Activated T-cell treated with anti-CD3 and anti-CD28 coated beads for 1 hour (primary cell): Measurements from ENCODE around the gene PHC2.

Experiments
- DNase-seq: peaks from one replicate; pipeline ENCODE4 v3.0.0-alpha.2; 2020; ENCODE audit warnings: low read depth

The PHC2 gene

GRCh38 chr1:33289858-33290154, 141.1 kb downstream of the PHC2 start:
- DNase-seq = no peak

- DNase-seq = no peak
These were observed 141.7 kb downstream of the PHC2 start for GRCh38 chr1:33288976-33289857.

- DNase-seq = no peak
These were observed 143.6 kb downstream of the PHC2 start for GRCh38 chr1:33287317-33287716.

- DNase-seq = no peak
These were observed 144.3 kb downstream of the PHC2 start for GRCh38 chr1:33286451-33287185.

- no peak for DNase-seq
These were observed 146.8 kb downstream of the PHC2 start for GRCh38 chr1:33284049-33284448.

- no peak for DNase-seq
These were observed 148.1 kb downstream of the PHC2 start for GRCh38 chr1:33282791-33283190.

- no peak for DNase-seq
These were observed 149.2 kb downstream of the PHC2 start for GRCh38 chr1:33281554-33282303.

GRCh38 chr1:33280091-33280661, 150.7 kb downstream of the PHC2 start:
- DNase-seq = no peak

- DNase-seq = no peak
These were observed 153.3 kb downstream of the PHC2 start for GRCh38 chr1:33277488-33278084.

GRCh38 chr1:33276573-33277298, 154.2 kb downstream of the PHC2 start:
- no peak for DNase-seq

GRCh38 chr1:33275706-33276572, 155.0 kb downstream of the PHC2 start:
- DNase-seq = no peak

- no peak for DNase-seq
These were observed 155.7 kb downstream of the PHC2 start for GRCh38 chr1:33275195-33275594.

- DNase-seq = no peak
These were observed 156.4 kb downstream of the PHC2 start for GRCh38 chr1:33274446-33274845.

GRCh38 chr1:33273961-33274371, 156.9 kb downstream of the PHC2 start:
- DNase-seq = no peak
